ENCODE measurements around the gene RPS6KB2. TPM values are rescaled to one million over a fixed set of nuclear protein-coding genes. Genes with fewer than 3 reads are reported as not detected.
"Not testable (repeated sequence)": the region's sequence is repeated elsewhere in the genome, so short reads cannot be mapped to it uniquely, and the experiment has no call there.

Gene RPS6KB2
- total RNA-seq, 2 donors from 2014 or later: 54.5 to 72.9 TPM

DNA sequence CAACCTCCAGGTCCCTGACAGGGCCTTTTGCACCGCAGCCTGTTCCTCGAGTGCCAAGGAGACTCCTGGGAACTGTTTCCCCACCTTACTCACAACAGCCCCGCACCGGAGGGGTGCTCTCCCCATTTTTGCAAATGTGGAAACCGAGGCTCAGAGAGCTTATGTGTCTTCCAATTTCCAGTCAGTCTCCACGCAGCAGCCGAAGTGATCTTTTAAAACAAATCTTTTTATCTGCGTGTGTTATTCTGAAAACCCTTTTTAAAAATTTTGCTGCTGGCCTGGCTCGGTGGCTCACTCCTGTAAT lies 41.2 kb downstream of the RPS6KB2 start:
- intact Hi-C loops (cut with DNase I): loop anchor here (5.0 kb wide), 1 partner anchor 67 kb away; the partner anchor contains the start of genes PPP1CA and TBC1D10C
- TF ChIP-seq POLR2A (IDR thresholded peaks at IDR 0.05) (no peak), CTCF (IDR thresholded peaks at IDR 0.05) (no peak), POLR2AphosphoS5 (IDR thresholded peaks at IDR 0.05) (no peak)
- 6% methylated on average over 9 of the region's 9 CpGs for WGBS

DNA sequence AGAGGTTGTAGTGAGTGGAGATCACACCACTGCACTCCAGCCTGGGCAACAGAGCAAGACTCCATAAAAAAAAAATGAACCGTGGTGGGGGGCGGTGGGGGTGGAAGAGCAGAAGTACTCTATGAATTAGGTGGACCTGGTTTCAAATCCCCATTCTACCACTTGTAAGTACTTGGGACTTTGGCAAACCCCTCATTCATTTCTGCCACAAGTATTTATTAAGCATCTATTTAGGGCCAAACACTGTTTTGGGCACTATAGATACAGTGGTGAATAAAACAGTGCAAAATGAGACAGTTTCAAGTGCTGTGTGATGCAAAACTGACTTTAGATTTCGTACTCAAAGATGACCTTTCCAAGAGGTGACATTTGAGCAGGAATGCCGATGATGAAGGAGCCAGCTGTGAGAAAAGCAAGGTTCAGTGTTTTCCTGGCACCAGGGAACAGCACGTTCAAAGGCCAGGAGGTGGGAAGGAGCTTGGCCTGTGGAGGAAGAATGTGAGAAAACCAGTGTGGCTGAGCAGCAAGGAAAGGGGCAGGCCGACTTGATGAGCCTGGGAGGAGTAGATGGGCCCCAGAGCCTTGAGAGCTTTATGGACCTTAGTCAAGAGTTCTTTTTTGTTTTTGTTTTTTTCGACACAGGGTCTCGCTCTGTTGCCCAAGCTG lies 42.2 kb downstream of the RPS6KB2 start:
- DNase-seq (ENCODE audit: low spot score): no peak
- 81% methylated on average over 8 of the region's 8 CpGs for WGBS
- H3K27ac ChIP-seq: no peak overlapping the region

More for the DNA sequence above, 41.2 kb downstream of the RPS6KB2 start:
- DNase-seq (ENCODE audit: low spot score): no peak
- H3K36me3 ChIP-seq: peaks cover 0 to 4% of the 10 kb centered on the region in 2 donors
- H3K27ac ChIP-seq: peak overlapping the region; percentile 89 to 92
- no peaks in the 10 kb centered on the region for H3K9me3 ChIP-seq
- peaks cover 6% of the 10 kb centered on the region for H3K4me1 ChIP-seq (replicated peaks)
- H3K27me3 ChIP-seq (replicated peaks; ENCODE audit: insufficient read depth): no peaks in the 10 kb centered on the region
- H3K4me3 ChIP-seq: peak overlapping the region; percentile 84 to 87

GRCh38 chr11:67472882-67473281 lies 44.6 kb downstream of the RPS6KB2 start:
- no peaks in the 10 kb centered on the region for H3K9me3 ChIP-seq
- no peaks in the 10 kb centered on the region for H3K4me1 ChIP-seq (replicated peaks)
- 75% methylated on average over 7 of the region's 7 CpGs for WGBS
- no peaks in the 10 kb centered on the region for H3K27me3 ChIP-seq (replicated peaks; ENCODE audit: insufficient read depth)
- no peak overlapping the region for H3K4me3 ChIP-seq
- TF ChIP-seq POLR2A (IDR thresholded peaks at IDR 0.05) (no peak), CTCF (IDR thresholded peaks at IDR 0.05) (no peak), POLR2AphosphoS5 (IDR thresholded peaks at IDR 0.05) (no peak)
- no peak overlapping the region for H3K27ac ChIP-seq
- H3K36me3 ChIP-seq: no peaks in the 10 kb centered on the region
- no peak for DNase-seq (ENCODE audit: low spot score)
- intact Hi-C loops (cut with DNase I): no loop called here

More for the DNA sequence above, 42.2 kb downstream of the RPS6KB2 start:
- Histone ChIP-seq H3K36me3 (peaks cover 0 to 4% of the 10 kb centered on the region in 2 donors), H3K9me3 (no peaks in the 10 kb centered on the region), H3K4me3 (no peak overlapping the region), H3K4me1 (replicated peaks) (peaks cover 4% of the 10 kb centered on the region), H3K27me3 (replicated peaks; ENCODE audit: insufficient read depth) (no peaks in the 10 kb centered on the region)
- intact Hi-C loops (cut with DNase I): no loop called here
- TF ChIP-seq CTCF (IDR thresholded peaks at IDR 0.05): no peak
- TF ChIP-seq POLR2AphosphoS5 (IDR thresholded peaks at IDR 0.05): no peak
- no peak for TF ChIP-seq POLR2A (IDR thresholded peaks at IDR 0.05)

DNA sequence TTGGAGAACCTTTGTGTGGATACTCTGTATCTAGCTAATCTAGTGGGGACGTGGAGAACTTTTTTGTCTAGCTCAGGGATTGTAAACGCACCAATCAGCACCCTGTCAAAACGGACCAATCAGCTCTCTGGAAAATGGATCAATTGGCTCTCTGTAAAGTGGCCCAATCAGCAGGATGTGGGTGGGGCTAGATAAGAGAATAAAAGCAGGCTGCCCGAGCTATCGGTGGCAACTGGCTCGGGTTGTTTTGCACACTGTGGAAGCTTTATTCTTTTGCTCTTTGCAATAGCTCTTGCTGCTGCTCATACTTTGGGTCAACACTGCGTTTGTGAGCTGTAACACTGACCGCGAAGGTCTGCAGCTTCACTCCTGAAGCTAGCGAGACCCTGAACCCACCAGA lies 48.4 kb downstream of the RPS6KB2 start:
- H3K9me3 ChIP-seq; intact Hi-C loops (cut with DNase I); H3K27ac ChIP-seq; H3K27me3 ChIP-seq (replicated peaks; ENCODE audit: insufficient read depth); DNase-seq (ENCODE audit: low spot score); H3K4me3 ChIP-seq; H3K36me3 ChIP-seq; H3K4me1 ChIP-seq (replicated peaks): not testable (repeated sequence)
- 86% methylated on average over 10 of the region's 10 CpGs for WGBS

GRCh38 chr11:67477344-67478050 lies 49.2 kb downstream of the RPS6KB2 start:
- H3K4me1 ChIP-seq (replicated peaks); H3K9me3 ChIP-seq; H3K4me3 ChIP-seq; H3K27ac ChIP-seq; H3K27me3 ChIP-seq (replicated peaks; ENCODE audit: insufficient read depth); intact Hi-C loops (cut with DNase I); DNase-seq (ENCODE audit: low spot score); H3K36me3 ChIP-seq: not testable (repeated sequence)
- 80% methylated on average over 15 of the region's 16 CpGs for WGBS

Measured in prostate gland (tissue), 2 donors.